Nephron progenitor cell (in vitro differentiated cells): ENCODE data around the gene PARS2.

Source experiments
- DNase-seq: peaks from one replicate; pipeline ENCODE4 v3.0.0; 2021
- H3K27ac Mint-ChIP-seq: 2 replicates; pipeline ENCODE4 v1.8.0; 2021; ENCODE audit warnings: mild to moderate bottlenecking, moderate library complexity, mixed read lengths
- H3K27me3 Mint-ChIP-seq: 2 replicates; pipeline ENCODE4 v1.8.0; 2021; ENCODE audit warnings: mild to moderate bottlenecking, low read depth, mixed read lengths; ENCODE audit not compliant: poor library complexity
- H3K36me3 Mint-ChIP-seq: 2 replicates; pipeline ENCODE4 v1.8.0; 2021; ENCODE audit warnings: low read depth, mixed read lengths
- H3K4me1 Mint-ChIP-seq: 2 replicates; pipeline ENCODE4 v1.8.0; 2021; ENCODE audit warnings: mixed read lengths
- H3K4me3 Mint-ChIP-seq: 2 replicates; pipeline ENCODE4 v1.8.0; 2021; ENCODE audit warnings: mild to moderate bottlenecking, moderate library complexity, mixed read lengths
- H3K9me3 Mint-ChIP-seq: 2 replicates; pipeline ENCODE4 v1.8.0; 2021; ENCODE audit warnings: mild to moderate bottlenecking, moderate library complexity, mixed read lengths
- TF ChIP-seq, protein P1 (sequence below): fragments of 200-600 bp; sonication (generic); IDR thresholded peaks from 2 replicates; pipeline ENCODE4 v1.5.0; 2021; ENCODE audit warnings: antibody characterized with exemption

Gene PARS2

GRCh38 chr1:54800899-54801759 is 36.8 kb upstream of the PARS2 start, which contains the start of gene TTC22:
Gene TTC22 (minus strand): TSS chr1:54801323. CDS start chr1:54801163, 160 bp downstream.
- peaks cover 47% of the 10 kb centered on the region for H3K27me3 Mint-ChIP-seq
- peak within 1 kb of the TSS; percentile 57 for H3K4me3 Mint-ChIP-seq
- peak; percentile 50 for DNase-seq
- H3K9me3 Mint-ChIP-seq = no peaks in the 10 kb centered on the region
- no peak within 1 kb of the TSS for H3K27ac Mint-ChIP-seq
- peaks cover 18% of the 10 kb centered on the region for H3K4me1 Mint-ChIP-seq
- H3K36me3 Mint-ChIP-seq = no peaks in the 10 kb centered on the region
- TF ChIP-seq, protein P1, sequence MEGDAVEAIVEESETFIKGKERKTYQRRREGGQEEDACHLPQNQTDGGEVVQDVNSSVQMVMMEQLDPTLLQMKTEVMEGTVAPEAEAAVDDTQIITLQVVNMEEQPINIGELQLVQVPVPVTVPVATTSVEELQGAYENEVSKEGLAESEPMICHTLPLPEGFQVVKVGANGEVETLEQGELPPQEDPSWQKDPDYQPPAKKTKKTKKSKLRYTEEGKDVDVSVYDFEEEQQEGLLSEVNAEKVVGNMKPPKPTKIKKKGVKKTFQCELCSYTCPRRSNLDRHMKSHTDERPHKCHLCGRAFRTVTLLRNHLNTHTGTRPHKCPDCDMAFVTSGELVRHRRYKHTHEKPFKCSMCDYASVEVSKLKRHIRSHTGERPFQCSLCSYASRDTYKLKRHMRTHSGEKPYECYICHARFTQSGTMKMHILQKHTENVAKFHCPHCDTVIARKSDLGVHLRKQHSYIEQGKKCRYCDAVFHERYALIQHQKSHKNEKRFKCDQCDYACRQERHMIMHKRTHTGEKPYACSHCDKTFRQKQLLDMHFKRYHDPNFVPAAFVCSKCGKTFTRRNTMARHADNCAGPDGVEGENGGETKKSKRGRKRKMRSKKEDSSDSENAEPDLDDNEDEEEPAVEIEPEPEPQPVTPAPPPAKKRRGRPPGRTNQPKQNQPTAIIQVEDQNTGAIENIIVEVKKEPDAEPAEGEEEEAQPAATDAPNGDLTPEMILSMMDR = peak; percentile 15

DNA sequence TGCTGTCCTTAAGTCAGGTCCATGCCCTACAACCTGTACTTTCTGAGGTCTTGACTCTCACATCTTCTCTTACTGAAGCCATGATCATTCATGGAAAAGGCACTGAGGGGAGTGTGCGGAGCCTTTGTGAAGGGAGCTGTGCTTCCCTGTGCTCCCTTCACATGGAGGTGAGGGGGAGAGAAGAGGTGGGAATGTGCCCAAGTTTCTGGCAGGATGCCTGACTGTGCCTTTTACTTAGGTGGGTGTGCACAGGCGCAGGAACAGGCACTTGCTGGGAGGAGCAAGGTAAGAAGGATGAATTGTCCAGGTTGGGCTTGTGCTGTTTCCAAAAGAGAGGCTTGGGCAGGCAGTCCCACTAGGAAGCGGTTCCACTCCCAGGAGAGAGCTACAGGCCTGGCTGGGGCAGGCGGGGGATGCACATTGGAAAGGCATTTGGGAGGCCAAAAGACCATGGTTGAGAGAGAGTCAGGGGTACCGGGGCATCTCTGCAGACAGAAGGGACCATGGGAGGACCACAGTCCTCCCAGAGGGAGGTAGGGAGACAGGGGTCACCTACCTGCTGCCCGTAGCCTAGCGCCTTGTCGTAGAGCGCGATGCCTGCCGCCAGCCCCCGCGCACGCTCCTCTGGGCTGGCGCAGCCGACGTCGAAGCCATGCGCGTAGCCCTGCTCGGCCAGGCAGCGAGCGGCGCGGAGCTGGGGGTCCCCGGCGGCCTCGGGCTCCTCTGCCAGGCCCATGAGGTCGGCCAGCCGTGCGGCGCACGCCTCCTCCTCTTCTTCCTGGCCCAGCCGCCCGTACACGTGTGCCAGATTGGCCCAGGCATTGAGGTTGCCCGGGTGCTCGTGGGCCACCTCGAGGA is 35.9 kb upstream of the PARS2 start:
- no peak for DNase-seq
- Mint-ChIP-seq H3K9me3 (no peaks in the 10 kb centered on the region), H3K27ac (no peak overlapping the region), H3K4me3 (peak overlapping the region; percentile 57), H3K36me3 (no peaks in the 10 kb centered on the region), H3K4me1 (peaks cover 20% of the 10 kb centered on the region), H3K27me3 (peaks cover 47% of the 10 kb centered on the region)
- TF ChIP-seq, protein P1 = no peak

DNA sequence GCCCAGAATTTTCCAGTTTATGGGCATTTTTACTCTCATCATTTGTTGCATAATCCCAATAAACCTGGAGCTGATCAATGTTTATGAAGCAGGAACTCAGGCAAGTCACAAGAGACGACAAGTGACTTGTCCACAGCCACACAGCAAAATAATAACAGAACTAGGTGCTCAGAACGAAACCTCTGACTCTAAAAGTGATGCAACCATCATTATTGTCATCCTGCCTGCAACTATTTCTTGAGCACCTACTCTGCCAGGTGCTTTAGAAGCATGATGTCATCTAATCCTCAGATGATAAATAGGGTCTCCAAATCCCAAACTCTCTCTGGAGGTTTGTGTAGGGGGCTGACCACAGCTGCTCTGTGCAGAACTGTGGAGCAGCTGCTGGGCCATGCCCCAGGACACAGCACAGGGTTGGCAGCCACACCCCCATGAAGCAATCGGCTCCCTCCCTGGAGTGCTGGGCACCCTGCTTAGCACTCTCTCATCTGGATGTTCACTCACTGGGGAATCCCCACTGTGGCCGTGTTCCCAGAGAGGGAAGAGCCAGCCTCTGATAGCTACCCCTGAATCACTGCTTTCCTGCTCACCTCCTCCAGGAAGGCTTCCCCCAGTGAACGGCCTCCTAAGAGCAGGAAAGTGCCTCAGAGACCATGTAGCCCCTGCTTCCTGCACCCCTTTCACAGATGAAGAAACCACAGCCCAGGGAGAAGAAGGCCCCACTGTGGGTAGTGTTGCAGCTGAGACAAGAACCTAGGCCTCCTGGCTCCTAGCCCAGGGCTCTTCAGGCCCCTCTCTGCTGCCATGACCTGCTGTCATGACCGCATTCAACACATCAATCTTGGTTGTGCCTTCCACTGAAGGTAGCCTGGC is 34.7 kb upstream of the PARS2 start:
- no peaks in the 10 kb centered on the region for H3K36me3 Mint-ChIP-seq
- H3K27me3 Mint-ChIP-seq = peaks cover 51% of the 10 kb centered on the region
- TF ChIP-seq, protein P1 = no peak
- no peaks in the 10 kb centered on the region for H3K9me3 Mint-ChIP-seq
- DNase-seq = no peak
- no peak overlapping the region for H3K27ac Mint-ChIP-seq
- no peak overlapping the region for H3K4me3 Mint-ChIP-seq
- H3K4me1 Mint-ChIP-seq = peaks cover 33% of the 10 kb centered on the region

DNA sequence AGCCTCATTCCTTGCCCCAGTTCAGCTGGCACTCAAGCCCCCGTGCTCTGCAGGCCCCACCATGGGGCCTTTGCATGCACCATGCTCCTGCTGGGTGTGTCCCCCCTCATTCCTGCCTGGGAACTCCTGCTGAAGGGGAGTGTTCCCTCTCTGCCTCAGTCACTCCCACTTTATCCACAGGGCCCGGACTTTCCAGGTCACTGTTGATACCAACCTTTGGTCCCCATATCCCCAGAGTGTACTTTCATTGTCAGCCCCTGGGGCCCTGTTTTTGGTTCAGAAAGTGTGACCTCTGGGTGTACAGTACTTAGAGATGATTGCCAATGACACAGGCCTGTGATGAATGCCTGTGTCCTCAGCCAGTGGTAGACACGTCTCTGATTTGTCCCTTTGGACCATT is 33.9 kb upstream of the PARS2 start:
- Mint-ChIP-seq H3K4me3 (no peak overlapping the region), H3K27ac (no peak overlapping the region), H3K9me3 (no peaks in the 10 kb centered on the region), H3K27me3 (peaks cover 49% of the 10 kb centered on the region), H3K36me3 (no peaks in the 10 kb centered on the region), H3K4me1 (peaks cover 37% of the 10 kb centered on the region)
- TF ChIP-seq, protein P1 = no peak
- no peak for DNase-seq

- Mint-ChIP-seq H3K27ac (no peak overlapping the region), H3K27me3 (peaks cover 42% of the 10 kb centered on the region), H3K4me3 (no peak overlapping the region), H3K36me3 (no peaks in the 10 kb centered on the region), H3K9me3 (peaks cover 3% of the 10 kb centered on the region), H3K4me1 (peaks cover 50% of the 10 kb centered on the region)
- TF ChIP-seq, protein P1 = no peak
- no peak for DNase-seq
Measured at GRCh38 chr1:54796902-54797301, 32.6 kb upstream of the PARS2 start.
